Measurements from ENCODE around the gene STXBP5L.
"Not testable (repeated sequence)": the region's sequence is repeated elsewhere in the genome, so short reads cannot be mapped to it uniquely, and the experiment has no call there.

Gene STXBP5L

GRCh38 chr3:121126707-121127035 lies 218.7 kb downstream of the STXBP5L start:
- H3K27me3 ChIP-seq (ENCODE audit: low read depth, low read length): no peaks in the 10 kb centered on the region
- no peak overlapping the region for H3K4me3 ChIP-seq (ENCODE audit: low read depth in 1 of 2, low read length in 2 of 2)
- H3K36me3 ChIP-seq (ENCODE audit: control insufficient read depth in 1 of 2, insufficient read depth in 2 of 2, low read length in 2 of 2): no peaks in the 10 kb centered on the region
- H3K9me3 ChIP-seq (ENCODE audit: control insufficient read depth in 1 of 2, low read length in 2 of 2): peaks cover 0 to under 1% of the 10 kb centered on the region in 2 donors
- no peaks in the 10 kb centered on the region for H3K4me1 ChIP-seq (ENCODE audit: control insufficient read depth in 1 of 2, insufficient read depth in 2 of 2, low read length in 2 of 2)
- no peak overlapping the region for H3K27ac ChIP-seq (ENCODE audit: low read length)

DNA sequence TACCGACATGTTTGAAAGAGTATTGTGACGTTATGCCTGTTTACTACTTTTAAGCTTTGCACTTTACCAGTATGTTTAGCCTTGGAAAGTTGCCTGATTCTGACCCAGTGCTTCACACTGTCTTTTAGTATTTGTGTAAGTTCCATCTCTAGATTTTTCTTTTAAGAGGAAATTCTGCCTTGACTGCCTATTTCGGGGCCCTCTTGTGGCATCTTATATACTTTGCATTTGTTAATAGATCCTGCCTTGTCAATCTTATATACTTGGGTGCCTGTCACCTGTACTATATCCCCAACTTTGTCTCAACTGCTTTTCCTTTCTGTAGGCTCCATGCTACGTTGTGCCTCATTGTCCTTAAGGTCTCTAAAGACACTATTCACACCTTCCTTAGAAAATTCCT lies 244.6 kb downstream of the STXBP5L start:
- Histone ChIP-seq H3K9me3 (ENCODE audit: control insufficient read depth in 1 of 2, low read length in 2 of 2) (no peaks in the 10 kb centered on the region), H3K27me3 (ENCODE audit: low read depth, low read length) (no peaks in the 10 kb centered on the region), H3K27ac (ENCODE audit: low read length) (no peak overlapping the region), H3K36me3 (ENCODE audit: control insufficient read depth in 1 of 2, insufficient read depth in 2 of 2, low read length in 2 of 2) (no peaks in the 10 kb centered on the region), H3K4me3 (ENCODE audit: low read depth in 1 of 2, low read length in 2 of 2) (no peak overlapping the region), H3K4me1 (ENCODE audit: control insufficient read depth in 1 of 2, insufficient read depth in 2 of 2, low read length in 2 of 2) (no peaks in the 10 kb centered on the region)

DNA sequence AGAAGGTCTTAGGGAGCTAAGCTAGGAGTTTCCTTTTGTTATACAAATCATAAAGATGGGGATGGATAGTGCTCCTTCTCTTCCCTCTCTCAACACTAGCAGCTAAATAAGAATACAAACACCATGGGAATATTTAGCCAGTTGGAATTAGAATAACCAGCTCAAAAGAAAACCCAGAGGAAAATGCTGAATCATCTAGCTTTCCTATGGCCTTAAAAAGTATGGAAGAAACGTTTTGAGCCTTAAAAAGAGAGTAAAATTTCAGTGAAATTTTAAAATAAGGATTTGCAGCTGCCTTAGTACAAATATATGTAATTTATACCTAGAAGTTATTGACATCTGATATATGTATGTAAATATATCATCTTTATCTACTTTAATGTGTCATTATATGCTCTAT lies 245.8 kb downstream of the STXBP5L start:
- Histone ChIP-seq H3K27me3 (ENCODE audit: low read depth, low read length) (no peaks in the 10 kb centered on the region), H3K27ac (ENCODE audit: low read length) (no peak overlapping the region), H3K4me1 (ENCODE audit: control insufficient read depth in 1 of 2, insufficient read depth in 2 of 2, low read length in 2 of 2) (no peaks in the 10 kb centered on the region), H3K36me3 (ENCODE audit: control insufficient read depth in 1 of 2, insufficient read depth in 2 of 2, low read length in 2 of 2) (no peaks in the 10 kb centered on the region), H3K9me3 (ENCODE audit: control insufficient read depth in 1 of 2, low read length in 2 of 2) (no peaks in the 10 kb centered on the region), H3K4me3 (ENCODE audit: low read depth in 1 of 2, low read length in 2 of 2) (no peak overlapping the region)

DNA sequence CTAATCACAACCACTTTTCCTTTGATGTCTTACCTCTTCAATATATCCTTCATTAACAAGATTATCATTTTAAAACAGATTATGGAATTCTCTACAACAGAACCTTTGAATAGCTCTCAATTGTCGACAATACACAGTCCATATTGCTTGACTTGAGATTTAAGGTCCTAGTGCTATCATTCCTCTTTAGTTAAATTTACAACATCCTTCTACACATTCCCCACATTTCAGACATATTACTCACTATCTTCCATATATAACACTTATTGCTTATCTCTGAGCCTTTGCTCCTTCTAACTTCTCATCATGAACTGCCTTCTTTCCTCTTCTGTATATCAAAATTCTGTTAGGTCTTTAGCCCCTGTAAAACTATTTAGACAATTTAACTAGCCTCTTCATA lies 247.0 kb downstream of the STXBP5L start:
- Histone ChIP-seq H3K27me3 (ENCODE audit: low read depth, low read length) (no peaks in the 10 kb centered on the region), H3K4me1 (ENCODE audit: control insufficient read depth in 1 of 2, insufficient read depth in 2 of 2, low read length in 2 of 2) (no peaks in the 10 kb centered on the region), H3K4me3 (ENCODE audit: low read depth in 1 of 2, low read length in 2 of 2) (no peak overlapping the region), H3K27ac (ENCODE audit: low read length) (no peak overlapping the region), H3K9me3 (ENCODE audit: control insufficient read depth in 1 of 2, low read length in 2 of 2) (no peaks in the 10 kb centered on the region), H3K36me3 (ENCODE audit: control insufficient read depth in 1 of 2, insufficient read depth in 2 of 2, low read length in 2 of 2) (no peaks in the 10 kb centered on the region)

DNA sequence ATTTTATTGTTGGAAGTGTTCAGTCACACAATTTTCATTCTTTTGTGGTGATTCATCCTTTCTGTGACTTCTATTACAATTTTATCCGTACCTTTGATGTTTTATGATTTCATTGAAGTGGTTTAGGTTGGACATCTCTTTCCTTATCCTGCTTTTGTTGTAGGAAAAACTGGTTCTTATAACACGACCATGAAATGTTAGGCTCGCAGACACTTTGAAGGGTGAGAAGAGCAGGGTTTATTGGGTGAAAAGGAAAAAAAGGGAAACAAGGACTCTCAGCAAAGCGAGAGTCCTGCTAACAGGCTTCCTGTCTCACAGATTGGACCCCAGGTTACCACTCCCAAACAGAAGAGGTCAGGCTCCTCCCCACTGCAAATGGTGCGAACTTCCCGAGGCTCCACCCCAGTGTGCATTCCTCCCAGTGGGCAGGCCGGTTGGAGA lies 257.4 kb downstream of the STXBP5L start:
- H3K9me3 ChIP-seq (ENCODE audit: control insufficient read depth in 1 of 2, low read length in 2 of 2): no peaks in the 10 kb centered on the region
- no peaks in the 10 kb centered on the region for H3K36me3 ChIP-seq (ENCODE audit: control insufficient read depth in 1 of 2, insufficient read depth in 2 of 2, low read length in 2 of 2)
- no peak overlapping the region for H3K4me3 ChIP-seq (ENCODE audit: low read depth in 1 of 2, low read length in 2 of 2)
- H3K27ac ChIP-seq (ENCODE audit: low read length): no peak overlapping the region
- H3K4me1 ChIP-seq (ENCODE audit: control insufficient read depth in 1 of 2, insufficient read depth in 2 of 2, low read length in 2 of 2): no peaks in the 10 kb centered on the region
- H3K27me3 ChIP-seq (ENCODE audit: low read depth, low read length): no peaks in the 10 kb centered on the region

DNA sequence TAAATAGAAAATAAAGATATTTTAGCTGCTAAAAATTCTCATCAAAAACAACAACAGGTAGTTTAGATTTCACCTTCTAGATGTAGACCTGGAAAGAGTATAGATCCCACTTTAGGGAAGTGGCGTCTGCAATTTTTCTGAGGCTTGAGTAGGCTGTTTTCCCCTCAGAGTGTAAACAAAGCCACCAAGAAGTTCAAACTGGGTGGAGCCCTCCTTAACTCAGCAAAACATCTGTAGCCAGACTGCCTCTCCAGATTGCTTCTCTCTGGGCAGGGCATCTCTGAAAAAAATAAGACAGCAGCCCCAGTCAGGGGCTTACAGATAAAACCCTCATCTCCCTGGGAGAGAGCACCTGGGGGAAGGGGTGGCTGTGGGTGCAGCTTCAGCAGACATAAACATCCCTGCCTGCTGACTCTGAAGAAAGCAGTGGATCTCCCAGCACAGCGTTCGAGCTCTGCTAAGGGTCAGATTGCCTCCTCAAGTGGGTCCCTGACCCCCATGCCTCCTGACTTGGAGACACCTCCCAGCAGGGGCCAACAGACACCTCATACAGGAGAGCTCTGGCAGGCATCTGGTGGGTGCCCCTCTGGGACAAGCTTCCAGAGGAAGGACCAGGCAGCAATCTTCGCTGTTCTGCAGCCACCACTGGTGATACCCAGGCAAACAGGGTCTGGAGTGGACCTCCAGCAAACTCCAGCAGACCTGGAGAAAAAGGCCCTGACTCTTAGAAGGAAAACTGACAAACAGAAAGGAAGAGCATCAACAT lies 259.6 kb downstream of the STXBP5L start:
- H3K27me3 ChIP-seq (ENCODE audit: low read depth, low read length): no peaks in the 10 kb centered on the region
- no peak overlapping the region for H3K27ac ChIP-seq (ENCODE audit: low read length)
- H3K4me3 ChIP-seq (ENCODE audit: low read depth in 1 of 2, low read length in 2 of 2): no peak overlapping the region
- H3K4me1 ChIP-seq (ENCODE audit: control insufficient read depth in 1 of 2, insufficient read depth in 2 of 2, low read length in 2 of 2): no peaks in the 10 kb centered on the region
- H3K36me3 ChIP-seq (ENCODE audit: control insufficient read depth in 1 of 2, insufficient read depth in 2 of 2, low read length in 2 of 2): no peaks in the 10 kb centered on the region
- peaks cover 0 to 3% of the 10 kb centered on the region in 2 donors for H3K9me3 ChIP-seq (ENCODE audit: control insufficient read depth in 1 of 2, low read length in 2 of 2)

DNA sequence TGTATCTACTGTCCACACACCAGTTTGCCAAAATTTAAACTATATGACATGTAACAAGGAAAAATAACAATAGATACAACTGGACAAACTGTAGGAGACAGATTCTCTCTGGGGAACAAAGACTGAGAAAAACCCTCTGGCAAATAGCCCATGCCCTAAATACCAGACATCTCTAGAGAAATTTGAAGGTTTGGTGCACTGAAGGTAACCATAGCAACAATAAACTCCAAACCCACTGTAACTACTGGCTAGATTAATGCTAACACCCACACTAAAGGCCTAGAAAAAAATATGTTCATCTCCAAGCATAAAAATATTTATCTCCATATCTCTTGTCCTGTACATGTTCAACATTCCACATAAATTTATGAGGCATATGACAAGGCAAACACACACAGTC lies 267.1 kb downstream of the STXBP5L start:
- Histone ChIP-seq H3K27ac (ENCODE audit: low read length) (no peak overlapping the region), H3K4me1 (ENCODE audit: control insufficient read depth in 1 of 2, insufficient read depth in 2 of 2, low read length in 2 of 2) (no peaks in the 10 kb centered on the region), H3K36me3 (ENCODE audit: control insufficient read depth in 1 of 2, insufficient read depth in 2 of 2, low read length in 2 of 2) (no peaks in the 10 kb centered on the region), H3K4me3 (ENCODE audit: low read depth in 1 of 2, low read length in 2 of 2) (no peak overlapping the region), H3K9me3 (ENCODE audit: control insufficient read depth in 1 of 2, low read length in 2 of 2) (peaks cover 0 to 11% of the 10 kb centered on the region in 2 donors), H3K27me3 (ENCODE audit: low read depth, low read length) (no peaks in the 10 kb centered on the region)

DNA sequence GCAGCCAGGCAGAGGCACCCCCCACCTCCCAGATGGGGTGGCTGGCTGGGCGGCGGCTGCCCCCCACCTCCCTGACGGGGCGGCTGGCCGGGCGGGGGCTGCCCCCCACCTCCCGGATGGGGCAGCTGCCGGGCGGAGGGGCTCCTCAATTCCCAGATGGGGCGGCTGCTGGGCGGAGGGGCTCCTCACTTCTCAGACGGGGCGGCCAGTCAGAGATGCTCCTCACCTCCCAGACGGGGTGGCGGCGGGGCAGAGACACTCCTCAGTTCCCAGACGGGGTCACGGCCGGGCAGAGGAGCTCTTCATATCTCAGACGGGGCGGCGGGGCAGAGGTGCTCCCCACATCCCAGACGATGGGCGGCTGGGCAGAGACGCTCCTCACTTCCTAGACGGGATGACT lies 282.6 kb downstream of the STXBP5L start:
- H3K27ac ChIP-seq (ENCODE audit: low read length); H3K9me3 ChIP-seq (ENCODE audit: control insufficient read depth in 1 of 2, low read length in 2 of 2); H3K27me3 ChIP-seq (ENCODE audit: low read depth, low read length); H3K36me3 ChIP-seq (ENCODE audit: control insufficient read depth in 1 of 2, insufficient read depth in 2 of 2, low read length in 2 of 2); H3K4me3 ChIP-seq (ENCODE audit: low read depth in 1 of 2, low read length in 2 of 2); H3K4me1 ChIP-seq (ENCODE audit: control insufficient read depth in 1 of 2, insufficient read depth in 2 of 2, low read length in 2 of 2): not testable (repeated sequence)

GRCh38 chr3:121202573-121202972 lies 294.6 kb downstream of the STXBP5L start:
- H3K27me3 ChIP-seq (ENCODE audit: low read depth, low read length): no peaks in the 10 kb centered on the region
- no peaks in the 10 kb centered on the region for H3K36me3 ChIP-seq (ENCODE audit: control insufficient read depth in 1 of 2, insufficient read depth in 2 of 2, low read length in 2 of 2)
- H3K27ac ChIP-seq (ENCODE audit: low read length): no peak overlapping the region
- H3K4me3 ChIP-seq (ENCODE audit: low read depth in 1 of 2, low read length in 2 of 2): no peak overlapping the region
- no peaks in the 10 kb centered on the region for H3K4me1 ChIP-seq (ENCODE audit: control insufficient read depth in 1 of 2, insufficient read depth in 2 of 2, low read length in 2 of 2)
- H3K9me3 ChIP-seq (ENCODE audit: control insufficient read depth in 1 of 2, low read length in 2 of 2): no peaks in the 10 kb centered on the region

- H3K4me3 ChIP-seq (ENCODE audit: low read depth in 1 of 2, low read length in 2 of 2): no peak overlapping the region
- no peaks in the 10 kb centered on the region for H3K9me3 ChIP-seq (ENCODE audit: control insufficient read depth in 1 of 2, low read length in 2 of 2)
- no peaks in the 10 kb centered on the region for H3K27me3 ChIP-seq (ENCODE audit: low read depth, low read length)
- no peaks in the 10 kb centered on the region for H3K36me3 ChIP-seq (ENCODE audit: control insufficient read depth in 1 of 2, insufficient read depth in 2 of 2, low read length in 2 of 2)
- no peak overlapping the region for H3K27ac ChIP-seq (ENCODE audit: low read length)
- no peaks in the 10 kb centered on the region for H3K4me1 ChIP-seq (ENCODE audit: control insufficient read depth in 1 of 2, insufficient read depth in 2 of 2, low read length in 2 of 2)
Measured at GRCh38 chr3:121223116-121223515, 315.1 kb downstream of the STXBP5L start.

GRCh38 chr3:121228971-121229370 lies 321.0 kb downstream of the STXBP5L start:
- no peaks in the 10 kb centered on the region for H3K27me3 ChIP-seq (ENCODE audit: low read depth, low read length)
- H3K27ac ChIP-seq (ENCODE audit: low read length): no peak overlapping the region
- H3K36me3 ChIP-seq (ENCODE audit: control insufficient read depth in 1 of 2, insufficient read depth in 2 of 2, low read length in 2 of 2): no peaks in the 10 kb centered on the region
- H3K4me3 ChIP-seq (ENCODE audit: low read depth in 1 of 2, low read length in 2 of 2): no peak overlapping the region
- H3K4me1 ChIP-seq (ENCODE audit: control insufficient read depth in 1 of 2, insufficient read depth in 2 of 2, low read length in 2 of 2): no peaks in the 10 kb centered on the region
- H3K9me3 ChIP-seq (ENCODE audit: control insufficient read depth in 1 of 2, low read length in 2 of 2): no peaks in the 10 kb centered on the region

- H3K4me1 ChIP-seq (ENCODE audit: control insufficient read depth in 1 of 2, insufficient read depth in 2 of 2, low read length in 2 of 2); H3K27me3 ChIP-seq (ENCODE audit: low read depth, low read length): not testable (repeated sequence)
Measured at GRCh38 chr3:121230194-121230593, 322.2 kb downstream of the STXBP5L start.

More at GRCh38 chr3:121230194-121230593, 322.2 kb downstream of the STXBP5L start:
- not testable (repeated sequence) for H3K36me3 ChIP-seq (ENCODE audit: control insufficient read depth in 1 of 2, insufficient read depth in 2 of 2, low read length in 2 of 2); H3K9me3 ChIP-seq (ENCODE audit: control insufficient read depth in 1 of 2, low read length in 2 of 2); H3K4me3 ChIP-seq (ENCODE audit: low read depth in 1 of 2, low read length in 2 of 2); H3K27ac ChIP-seq (ENCODE audit: low read length)
